Measurements from ENCODE around the gene MICAL2. TPM values are rescaled to one million over a fixed set of nuclear protein-coding genes. Genes with fewer than 3 reads are reported as not detected.

Gene MICAL2
- total RNA-seq, 4 donors from 2014 or later: 24.7 to 53.7 (median 37.0) TPM

GRCh38 chr11:12091956-12092558 lies 18.3 kb upstream of the MICAL2 start:
- Histone ChIP-seq H3K27ac (peak overlapping the region in 1 of 4 donors; percentile 8), H3K9me3 (no peaks in the 10 kb centered on the region), H3K27me3 (no peaks in the 10 kb centered on the region), H3K36me3 (no peaks in the 10 kb centered on the region), H3K4me3 (no peak overlapping the region), H3K4me1 (peaks cover 0 to 19% of the 10 kb centered on the region in 2 donors)
- no peak for DNase-seq
- in situ Hi-C loops (cut with MboI; ENCODE audit: low sequenced_read_pairs in 4 of 4): no loop called here
- intact Hi-C loops (cut with DNase I; ENCODE audit: low total_unique reads): no loop called here
- ATAC-seq: no peak
- TF ChIP-seq, protein P1, sequence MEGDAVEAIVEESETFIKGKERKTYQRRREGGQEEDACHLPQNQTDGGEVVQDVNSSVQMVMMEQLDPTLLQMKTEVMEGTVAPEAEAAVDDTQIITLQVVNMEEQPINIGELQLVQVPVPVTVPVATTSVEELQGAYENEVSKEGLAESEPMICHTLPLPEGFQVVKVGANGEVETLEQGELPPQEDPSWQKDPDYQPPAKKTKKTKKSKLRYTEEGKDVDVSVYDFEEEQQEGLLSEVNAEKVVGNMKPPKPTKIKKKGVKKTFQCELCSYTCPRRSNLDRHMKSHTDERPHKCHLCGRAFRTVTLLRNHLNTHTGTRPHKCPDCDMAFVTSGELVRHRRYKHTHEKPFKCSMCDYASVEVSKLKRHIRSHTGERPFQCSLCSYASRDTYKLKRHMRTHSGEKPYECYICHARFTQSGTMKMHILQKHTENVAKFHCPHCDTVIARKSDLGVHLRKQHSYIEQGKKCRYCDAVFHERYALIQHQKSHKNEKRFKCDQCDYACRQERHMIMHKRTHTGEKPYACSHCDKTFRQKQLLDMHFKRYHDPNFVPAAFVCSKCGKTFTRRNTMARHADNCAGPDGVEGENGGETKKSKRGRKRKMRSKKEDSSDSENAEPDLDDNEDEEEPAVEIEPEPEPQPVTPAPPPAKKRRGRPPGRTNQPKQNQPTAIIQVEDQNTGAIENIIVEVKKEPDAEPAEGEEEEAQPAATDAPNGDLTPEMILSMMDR (IDR thresholded peaks at IDR 0.05 in 4 of 5, conservative IDR thresholded peaks at IDR 0.05 in 1 of 5): no peak
- no peak for TF ChIP-seq POLR2A (IDR thresholded peaks at IDR 0.05)

GRCh38 chr11:12092714-12093113 lies 17.7 kb upstream of the MICAL2 start:
- ATAC-seq (no peak), DNase-seq (no peak)
- no peak for TF ChIP-seq POLR2A (IDR thresholded peaks at IDR 0.05)
- TF ChIP-seq, protein P1 (IDR thresholded peaks at IDR 0.05 in 4 of 5, conservative IDR thresholded peaks at IDR 0.05 in 1 of 5): no peak
- Histone ChIP-seq H3K36me3 (no peaks in the 10 kb centered on the region), H3K27me3 (peaks cover 0 to 4% (median 0%) of the 10 kb centered on the region in 3 donors), H3K4me1 (peaks cover 0 to 13% of the 10 kb centered on the region in 2 donors), H3K27ac (no peak overlapping the region), H3K4me3 (no peak overlapping the region), H3K9me3 (no peaks in the 10 kb centered on the region)
- intact Hi-C loops (cut with DNase I; ENCODE audit: low total_unique reads) (no loop called here), in situ Hi-C loops (cut with MboI; ENCODE audit: low sequenced_read_pairs in 4 of 4) (no loop called here)

DNA sequence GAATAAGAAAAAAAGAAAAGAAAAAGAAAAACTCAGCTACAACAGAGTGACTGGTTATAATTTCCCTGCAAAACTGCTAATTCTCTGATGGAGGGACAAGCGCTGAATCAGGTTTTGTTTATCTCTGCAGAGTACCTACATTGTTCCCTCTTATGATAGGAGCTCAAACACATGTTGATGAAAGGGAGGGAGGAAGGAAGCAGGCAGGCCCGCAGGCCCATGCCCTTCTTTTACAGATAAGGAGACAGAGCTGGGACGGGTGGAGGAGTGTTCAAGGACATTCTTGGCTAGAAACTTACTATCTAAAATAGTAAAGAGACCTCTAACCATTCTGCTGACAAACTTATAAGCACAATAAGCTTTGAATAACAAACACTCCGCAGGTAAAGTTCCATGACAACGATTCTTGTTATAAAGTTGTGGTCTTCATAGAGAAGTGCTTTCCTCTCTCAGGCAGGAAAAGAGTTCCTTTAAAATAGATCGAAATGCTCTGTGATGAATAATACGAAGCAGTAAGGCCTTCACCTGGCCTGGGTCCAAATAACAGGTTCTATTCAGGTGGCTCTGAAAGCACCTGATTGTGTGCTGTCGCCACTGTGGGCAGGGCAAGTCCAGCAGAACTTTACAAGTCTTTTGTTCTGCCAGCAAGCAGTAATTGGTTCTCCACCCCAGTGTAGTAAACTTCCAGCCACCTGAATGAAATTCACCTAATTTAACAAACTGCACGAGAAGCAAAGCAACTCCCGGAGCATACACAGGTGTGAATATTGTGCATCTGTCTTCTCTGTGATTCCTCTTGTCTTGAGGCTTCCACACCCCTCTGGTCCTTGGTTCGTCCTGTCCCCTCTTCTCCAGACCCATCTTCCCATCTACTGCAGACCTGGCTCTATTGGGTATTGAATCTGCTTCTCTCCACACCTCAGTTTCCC lies 15.3 kb upstream of the MICAL2 start:
- Histone ChIP-seq H3K4me3 (no peak overlapping the region), H3K27me3 (peaks cover 10 to 19% (median 10%) of the 10 kb centered on the region in 3 donors), H3K9me3 (no peaks in the 10 kb centered on the region), H3K36me3 (no peaks in the 10 kb centered on the region), H3K4me1 (peaks cover 0 to 2% of the 10 kb centered on the region in 2 donors), H3K27ac (no peak overlapping the region)
- ATAC-seq (no peak), DNase-seq (no peak)
- TF ChIP-seq, protein P1 (IDR thresholded peaks at IDR 0.05 in 4 of 5, conservative IDR thresholded peaks at IDR 0.05 in 1 of 5): no peak
- TF ChIP-seq POLR2A (IDR thresholded peaks at IDR 0.05): no peak
- in situ Hi-C loops (cut with MboI; ENCODE audit: low sequenced_read_pairs in 4 of 4): no loop called here
- intact Hi-C loops (cut with DNase I; ENCODE audit: low total_unique reads): no loop called here

DNA sequence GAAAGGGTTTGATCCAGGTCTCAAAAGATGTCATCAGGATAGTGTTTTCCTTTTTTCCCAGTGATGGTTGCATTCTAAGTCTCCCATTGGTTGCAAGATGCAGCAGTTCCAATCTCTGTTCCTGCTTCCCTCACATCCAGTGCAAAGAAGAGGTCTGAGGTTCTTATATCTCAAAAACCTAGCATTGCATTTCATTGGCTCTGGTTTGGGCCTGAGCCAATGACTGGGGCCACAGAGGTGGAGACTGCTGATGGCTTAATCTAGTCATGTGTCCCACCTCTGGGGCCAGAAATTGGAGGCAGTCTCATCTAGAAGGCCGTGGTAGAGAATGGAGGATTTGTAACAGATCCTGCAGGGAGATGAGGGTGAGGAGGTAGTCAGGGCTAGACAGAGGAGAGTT lies 13.2 kb upstream of the MICAL2 start:
- Histone ChIP-seq H3K4me1 (no peaks in the 10 kb centered on the region), H3K27ac (no peak overlapping the region), H3K36me3 (no peaks in the 10 kb centered on the region), H3K9me3 (no peaks in the 10 kb centered on the region), H3K4me3 (no peak overlapping the region), H3K27me3 (peaks cover 10 to 22% (median 15%) of the 10 kb centered on the region in 3 donors)
- TF ChIP-seq, protein P1 (IDR thresholded peaks at IDR 0.05 in 4 of 5, conservative IDR thresholded peaks at IDR 0.05 in 1 of 5): no peak
- no peak for TF ChIP-seq POLR2A (IDR thresholded peaks at IDR 0.05)
- intact Hi-C loops (cut with DNase I; ENCODE audit: low total_unique reads) (no loop called here), in situ Hi-C loops (cut with MboI; ENCODE audit: low sequenced_read_pairs in 4 of 4) (no loop called here)
- ATAC-seq: no peak
- no peak for DNase-seq

All from gastrocnemius medialis (tissue), 4 donors.